Ovary (tissue), 9 donors: ENCODE data around the gene TMIGD2. TPM values are rescaled to one million over a fixed set of nuclear protein-coding genes. Genes with fewer than 3 reads are reported as not detected.

Experiments
- DNase-seq, 5 donors: peaks; one replicate each; pipeline ENCODE4 v3.0.0-alpha.2; 2019 to 2020
- H3K27ac ChIP-seq, 2 donors: fragments of 200-600 bp; one replicate each; pipeline versions ENCODE4 v1.5.1 to v1.8.0; 2019 to 2022
- H3K27me3 ChIP-seq: fragments of 200-600 bp; one replicate; pipeline ENCODE4 v1.8.0; 2022
- H3K36me3 ChIP-seq: fragments of 200-600 bp; sonication (generic); one replicate; pipeline ENCODE4 v1.5.1; 2019
- H3K4me1 ChIP-seq: one replicate; pipeline ENCODE4 v1.8.1; 2013; ENCODE audit warnings: mild to moderate bottlenecking, moderate library complexity; ENCODE audit not compliant: insufficient read depth
- H3K4me3 ChIP-seq: fragments of 200-600 bp; sonication (generic); one replicate; pipeline ENCODE4 v1.5.1; 2017
- H3K9me3 ChIP-seq, 2 donors: fragments of 200-600 bp in 1 of 2; sonication (generic) in 1 of 2; one replicate each; pipeline versions ENCODE4 v1.5.1 to v1.8.1; 2013 to 2019; ENCODE audit warnings: mild to moderate bottlenecking in 1 of 2, moderate library complexity in 1 of 2
- EP300 ChIP-seq: sonication (generic); formaldehyde crosslinking; IDR thresholded peaks from one replicate; pipeline ENCODE4 v1.6.1; 2017; ENCODE audit warnings: antibody characterized with exemption
- POLR2A ChIP-seq: fragments of 450-650 bp; IDR thresholded peaks from one replicate; pipeline ENCODE4 v1.6.1; 2017; ENCODE audit warnings: antibody characterized with exemption, mild to moderate bottlenecking, moderate library complexity
- WGBS, 3 donors: extraction: QIAGEN DNeasy Blood & Tissue Kit in 1 of 3; methylation state at CpG; one replicate each; pipeline versions ENCODE4 v1.1.5 to v1.1.7; 2013 to 2017; 5-methylcytosine and 5-hydroxymethylcytosine counted together
- intact Hi-C, 4 donors: fragments of 100-400 bp; cut with DNase I; formaldehyde crosslinking; loops; one replicate each; pipeline versions ENCODE4 v1.11.0 to v1.15.1; 2022 to 2023
- polyA plus RNA-seq, 2 donors: library from polyadenylated mRNA; stranded (reverse); fragments of 200-250 nt in 1 of 2; fragments of 350-450 nt in 1 of 2; fragmentation: Illumina TruSeq in 1 of 2; extraction: RNeasy Lipid Tissue Mini Kit (QIAGEN cat#74804) in 1 of 2; gene quantifications; one replicate each; pipeline ENCODE4 v1.2.3, GENCODE V29; 2013 to 2014
- total RNA-seq, 7 donors: library from RNA; depleted of rRNA in 2 of 7; stranded (reverse); fragments of >200 nt in 2 of 7; fragmentation: NEBNext Ultra II Directional in 3 of 7; extraction: Animal tissue kit (Norgen Biotek cat#: 25700) in 3 of 7; gene quantifications; one replicate each; pipeline versions ENCODE4 v1.1.0 to v1.2.4, GENCODE V29; 2016 to 2023
- TF ChIP-seq, protein P1 (sequence below), 3 donors: fragments of 450-650 bp in 2 of 3; fragments of 200-600 bp in 1 of 3; IDR thresholded peaks; one replicate each; pipeline versions ENCODE4 v1.5.1 to v1.8.0; 2016 to 2022; ENCODE audit warnings: antibody characterized with exemption in 3 of 3, mild to moderate bottlenecking in 1 of 3
- donor health status: DM: no; HTN: no; CAD: no; lungs with moderate emphysema.
- donor health status: DM: no; HTN: no; CAD: no.
- donor health status: Bipolar disorder and iron deficiency.
- donor health status: DM: yes; HTN: yes; CAD: no.
- donor health status: DM: no; HTN: no; CAD: no.
- donor health status: DM: yes; HTN: yes; CAD: no.

Gene TMIGD2
- total and polyA plus RNA-seq, 9 donors: 0.29 to 0.36 TPM; not detected in 7

DNA sequence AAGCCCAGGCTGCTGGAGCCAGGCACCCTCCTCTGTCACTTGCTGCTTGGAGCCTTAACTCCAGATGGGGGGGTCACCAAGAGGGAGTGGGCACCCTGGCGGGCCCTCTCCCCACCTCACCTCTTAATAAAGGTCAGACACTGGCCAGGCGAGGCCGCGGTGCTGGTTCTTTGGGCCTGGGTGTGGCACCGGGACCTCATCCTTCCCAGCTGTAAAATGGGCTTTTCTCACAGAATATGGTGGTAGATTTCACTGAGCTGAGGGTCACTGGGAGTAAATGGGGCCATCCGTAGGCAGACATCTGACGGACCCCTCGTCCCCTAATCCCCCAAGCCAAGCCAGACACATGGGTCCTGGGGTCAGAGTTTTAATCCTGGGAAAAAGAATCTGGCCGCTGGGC is 21.5 kb upstream of the TMIGD2 start:
- Histone ChIP-seq H3K27ac (no peak overlapping the region), H3K36me3 (no peaks in the 10 kb centered on the region), H3K9me3 (no peaks in the 10 kb centered on the region), H3K4me1 (peaks cover 6% of the 10 kb centered on the region), H3K4me3 (no peak overlapping the region), H3K27me3 (no peaks in the 10 kb centered on the region)
- DNase-seq: no peak
- WGBS, 3 donors: 88 to 91% (median 89%) methylated on average over 9 of the region's 9 CpGs
- TF ChIP-seq POLR2A: no peak
- no peak for TF ChIP-seq EP300
- TF ChIP-seq, protein P1, sequence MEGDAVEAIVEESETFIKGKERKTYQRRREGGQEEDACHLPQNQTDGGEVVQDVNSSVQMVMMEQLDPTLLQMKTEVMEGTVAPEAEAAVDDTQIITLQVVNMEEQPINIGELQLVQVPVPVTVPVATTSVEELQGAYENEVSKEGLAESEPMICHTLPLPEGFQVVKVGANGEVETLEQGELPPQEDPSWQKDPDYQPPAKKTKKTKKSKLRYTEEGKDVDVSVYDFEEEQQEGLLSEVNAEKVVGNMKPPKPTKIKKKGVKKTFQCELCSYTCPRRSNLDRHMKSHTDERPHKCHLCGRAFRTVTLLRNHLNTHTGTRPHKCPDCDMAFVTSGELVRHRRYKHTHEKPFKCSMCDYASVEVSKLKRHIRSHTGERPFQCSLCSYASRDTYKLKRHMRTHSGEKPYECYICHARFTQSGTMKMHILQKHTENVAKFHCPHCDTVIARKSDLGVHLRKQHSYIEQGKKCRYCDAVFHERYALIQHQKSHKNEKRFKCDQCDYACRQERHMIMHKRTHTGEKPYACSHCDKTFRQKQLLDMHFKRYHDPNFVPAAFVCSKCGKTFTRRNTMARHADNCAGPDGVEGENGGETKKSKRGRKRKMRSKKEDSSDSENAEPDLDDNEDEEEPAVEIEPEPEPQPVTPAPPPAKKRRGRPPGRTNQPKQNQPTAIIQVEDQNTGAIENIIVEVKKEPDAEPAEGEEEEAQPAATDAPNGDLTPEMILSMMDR (IDR thresholded peaks at IDR 0.05): no peak
- intact Hi-C loops: no loop called here

DNA sequence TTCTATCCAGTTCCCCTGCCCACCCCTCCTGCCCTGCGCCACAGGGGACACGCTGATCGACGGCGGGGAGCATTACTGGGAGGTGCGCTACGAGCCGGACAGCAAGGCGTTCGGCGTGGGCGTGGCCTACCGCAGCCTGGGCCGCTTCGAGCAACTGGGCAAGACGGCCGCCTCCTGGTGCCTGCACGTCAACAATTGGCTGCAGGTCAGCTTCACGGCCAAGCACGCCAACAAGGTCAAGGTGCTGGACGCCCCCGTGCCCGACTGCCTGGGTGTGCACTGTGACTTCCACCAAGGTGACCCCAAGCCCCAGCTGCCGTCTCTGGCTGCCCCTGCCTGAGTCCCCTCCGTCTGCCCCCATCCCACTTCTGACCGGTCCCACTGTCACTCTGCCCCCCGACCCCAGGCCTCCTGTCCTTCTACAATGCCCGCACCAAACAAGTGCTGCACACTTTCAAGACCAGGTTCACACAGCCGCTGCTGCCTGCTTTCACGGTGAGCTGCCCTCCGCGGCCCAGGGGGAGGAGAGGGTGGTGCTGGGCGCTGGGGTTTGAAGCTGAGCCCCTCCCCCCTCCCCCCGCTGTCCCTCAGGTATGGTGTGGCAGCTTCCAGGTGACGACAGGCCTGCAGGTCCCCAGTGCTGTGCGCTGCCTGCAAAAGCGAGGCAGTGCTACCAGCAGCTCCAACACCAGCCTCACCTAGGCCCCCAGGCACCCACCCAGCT is 20.9 kb upstream of the TMIGD2 start:
- WGBS, 3 donors: 60 to 76% (median 73%) methylated on average over 36 to 37 of the region's 37 CpGs
- Histone ChIP-seq H3K4me1 (peaks cover 6% of the 10 kb centered on the region), H3K27me3 (no peaks in the 10 kb centered on the region), H3K36me3 (no peaks in the 10 kb centered on the region), H3K27ac (no peak overlapping the region), H3K9me3 (no peaks in the 10 kb centered on the region), H3K4me3 (no peak overlapping the region)
- TF ChIP-seq EP300: no peak
- no peak for TF ChIP-seq POLR2A
- TF ChIP-seq, protein P1 (IDR thresholded peaks at IDR 0.05): no peak
- intact Hi-C loops: no loop called here
- DNase-seq: peak in 4 of 5 donors; percentile 30 to 76 (median 61)

DNA sequence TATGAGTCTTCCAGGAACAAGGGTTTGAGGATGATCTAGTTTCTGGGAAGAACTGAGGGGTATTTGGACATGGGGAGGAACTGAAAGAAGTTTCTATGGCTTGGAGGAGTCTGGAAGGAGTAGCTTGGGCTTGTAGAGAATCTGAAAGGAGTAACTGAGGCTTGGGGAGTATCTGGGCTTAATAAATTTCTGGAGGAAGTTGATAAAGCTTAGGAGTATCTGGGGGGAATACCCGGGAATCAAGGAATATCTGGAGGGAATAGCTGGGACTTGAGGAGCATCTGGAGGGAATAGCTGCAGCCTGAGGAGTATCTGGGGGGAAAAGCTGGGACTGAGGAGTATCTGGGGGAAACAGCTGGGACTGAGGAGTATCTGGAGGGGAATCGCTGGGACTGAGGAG is 18.2 kb upstream of the TMIGD2 start:
- H3K36me3 ChIP-seq: no peaks in the 10 kb centered on the region
- intact Hi-C loops: no loop called here
- H3K27me3 ChIP-seq: no peaks in the 10 kb centered on the region
- H3K4me3 ChIP-seq: no peak overlapping the region
- TF ChIP-seq, protein P1 (IDR thresholded peaks at IDR 0.05): no peak
- TF ChIP-seq POLR2A: no peak
- no peak for TF ChIP-seq EP300
- no peak for DNase-seq
- no peak overlapping the region for H3K27ac ChIP-seq
- no peaks in the 10 kb centered on the region for H3K4me1 ChIP-seq
- H3K9me3 ChIP-seq: no peaks in the 10 kb centered on the region
- 91 to 96% (median 93%) methylated on average over 2 of the region's 2 CpGs for WGBS, 3 donors

DNA sequence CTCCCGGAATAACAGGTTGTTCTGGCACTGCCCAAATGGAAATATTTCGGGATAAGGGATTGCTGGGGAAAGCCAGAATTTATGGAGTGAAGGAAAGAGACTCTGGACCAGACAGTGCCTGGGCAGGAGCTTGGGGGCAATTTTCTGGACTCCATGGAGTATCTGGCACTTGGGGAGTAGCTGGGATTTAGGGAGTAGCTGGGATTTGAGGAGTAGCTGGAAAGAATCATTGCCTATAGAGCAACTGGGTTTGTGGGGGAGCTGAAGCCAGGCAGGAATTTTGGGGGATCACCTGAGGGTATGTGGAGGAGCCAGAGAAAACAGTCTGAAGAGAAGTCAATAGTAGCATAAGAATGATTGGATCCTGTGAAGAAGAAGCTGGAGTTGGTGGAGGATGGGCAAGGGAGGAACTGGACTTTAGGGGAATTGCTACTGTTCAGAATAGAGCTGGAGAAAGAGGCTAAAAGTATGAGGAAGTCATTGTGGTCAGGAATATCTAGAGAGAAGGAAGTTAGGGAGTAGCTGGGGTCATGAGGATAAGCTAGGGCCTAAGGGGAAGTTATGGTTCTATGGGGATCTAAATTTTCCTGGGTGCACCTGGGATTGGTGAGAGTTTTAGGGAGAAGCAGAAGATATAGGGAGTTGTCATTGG is 17.0 kb upstream of the TMIGD2 start:
- H3K4me3 ChIP-seq: no peak overlapping the region
- TF ChIP-seq, protein P1 (IDR thresholded peaks at IDR 0.05): no peak
- TF ChIP-seq POLR2A: no peak
- no peak for TF ChIP-seq EP300
- no peaks in the 10 kb centered on the region for H3K9me3 ChIP-seq
- 95 to 100% (median 100%) methylated on average over 2 of the region's 2 CpGs for WGBS, 3 donors
- no peaks in the 10 kb centered on the region for H3K36me3 ChIP-seq
- intact Hi-C loops: no loop called here
- H3K27ac ChIP-seq: no peak overlapping the region
- H3K4me1 ChIP-seq: no peaks in the 10 kb centered on the region
- no peaks in the 10 kb centered on the region for H3K27me3 ChIP-seq
- no peak for DNase-seq
